ENCODE data around the gene JAM3. TPM values are rescaled to one million over a fixed set of nuclear protein-coding genes. Genes with fewer than 3 reads are reported as not detected.
A peak's percentile ranks its signal among the peaks of the same experiment; 100 is the strongest.

The JAM3 gene
- polyA plus RNA-seq, 1 of the 3 experiments (the other 2 are of a cell fraction) = 56.8 TPM

DNA sequence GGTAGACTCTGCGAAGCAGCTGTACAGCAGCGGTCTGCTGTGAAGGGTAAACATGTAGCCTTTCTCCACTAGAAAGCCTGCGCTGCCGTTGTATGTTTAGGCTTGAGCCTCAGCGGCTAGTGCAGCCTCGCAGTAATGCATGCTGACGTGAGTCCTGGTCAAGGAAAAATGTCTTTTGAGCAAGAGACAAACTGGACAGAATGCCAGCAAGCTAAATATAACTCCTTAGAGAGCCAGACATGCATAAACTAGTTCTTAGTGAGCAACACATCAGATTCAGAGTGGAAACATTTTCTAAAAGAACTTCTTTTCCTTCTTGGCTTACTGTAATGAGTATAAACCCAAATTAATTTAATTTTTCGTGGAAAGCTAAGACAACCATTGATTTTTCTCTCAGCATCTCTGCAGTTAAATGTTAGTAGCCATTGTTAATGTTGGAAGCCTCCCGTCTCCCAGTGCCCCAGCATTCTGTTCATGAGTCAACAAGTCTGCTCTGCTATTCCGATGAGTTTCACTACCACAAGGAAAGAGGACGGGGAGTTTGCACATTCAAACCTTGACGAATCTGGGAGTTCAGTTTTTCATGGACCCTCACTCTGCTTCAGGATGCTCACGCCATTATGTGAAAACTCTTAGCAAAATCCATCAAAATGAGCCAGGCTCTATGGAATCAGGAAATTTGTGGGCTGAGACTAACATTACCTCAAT, 51.4 kb downstream of the JAM3 start (continued):
- TF ChIP-seq EZH2phosphoT487 (IDR thresholded peaks at IDR 0.05; ENCODE audit: borderline replicate concordance, low read depth) (no peak), SIN3A (IDR thresholded peaks at IDR 0.05; ENCODE audit: borderline replicate concordance, low read depth, low read length) (no peak), JUND (IDR thresholded peaks at IDR 0.05) (0 out of 2 replicates have a peak, but pooled peaks have one; percentile 2), CHD2 (IDR thresholded peaks at IDR 0.05; ENCODE audit: low read length, partially characterized antibody) (no peak), NRF1 (IDR thresholded peaks at IDR 0.05; ENCODE audit: low read depth, low read length) (no peak), TEAD4 (IDR thresholded peaks at IDR 0.05; ENCODE audit: borderline replicate concordance, insufficient read depth) (no peak), RXRA (IDR thresholded peaks at IDR 0.05; ENCODE audit: borderline replicate concordance, low read depth) (no peak), NFIC (IDR thresholded peaks at IDR 0.05; ENCODE audit: borderline replicate concordance) (0 out of 2 replicates have a peak, but pooled peaks have one; percentile 2), ELF1 (IDR thresholded peaks at IDR 0.05) (no peak), FOSL2 (IDR thresholded peaks at IDR 0.05; ENCODE audit: borderline replicate concordance, low read depth) (no peak; the same call in 1 of the 2 replicates), EP300 (IDR thresholded peaks at IDR 0.05; ENCODE audit: borderline replicate concordance in 1 of 2, low read depth in 1 of 2, low read length in 1 of 2) (no peak), TCF12 (IDR thresholded peaks at IDR 0.05) (no peak; the same call in 1 of the 2 replicates), FOXM1 (IDR thresholded peaks at IDR 0.05; ENCODE audit: low read depth) (no peak), RFX5 (IDR thresholded peaks at IDR 0.05; ENCODE audit: low read length) (no peak)
- TF ChIP-seq, protein P1, sequence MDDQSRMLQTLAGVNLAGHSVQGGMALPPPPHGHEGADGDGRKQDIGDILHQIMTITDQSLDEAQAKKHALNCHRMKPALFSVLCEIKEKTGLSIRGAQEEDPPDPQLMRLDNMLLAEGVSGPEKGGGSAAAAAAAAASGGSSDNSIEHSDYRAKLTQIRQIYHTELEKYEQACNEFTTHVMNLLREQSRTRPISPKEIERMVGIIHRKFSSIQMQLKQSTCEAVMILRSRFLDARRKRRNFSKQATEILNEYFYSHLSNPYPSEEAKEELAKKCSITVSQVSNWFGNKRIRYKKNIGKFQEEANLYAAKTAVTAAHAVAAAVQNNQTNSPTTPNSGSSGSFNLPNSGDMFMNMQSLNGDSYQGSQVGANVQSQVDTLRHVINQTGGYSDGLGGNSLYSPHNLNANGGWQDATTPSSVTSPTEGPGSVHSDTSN (IDR thresholded peaks at IDR 0.05) = peak; percentile 36
- TF ChIP-seq, protein P2, sequence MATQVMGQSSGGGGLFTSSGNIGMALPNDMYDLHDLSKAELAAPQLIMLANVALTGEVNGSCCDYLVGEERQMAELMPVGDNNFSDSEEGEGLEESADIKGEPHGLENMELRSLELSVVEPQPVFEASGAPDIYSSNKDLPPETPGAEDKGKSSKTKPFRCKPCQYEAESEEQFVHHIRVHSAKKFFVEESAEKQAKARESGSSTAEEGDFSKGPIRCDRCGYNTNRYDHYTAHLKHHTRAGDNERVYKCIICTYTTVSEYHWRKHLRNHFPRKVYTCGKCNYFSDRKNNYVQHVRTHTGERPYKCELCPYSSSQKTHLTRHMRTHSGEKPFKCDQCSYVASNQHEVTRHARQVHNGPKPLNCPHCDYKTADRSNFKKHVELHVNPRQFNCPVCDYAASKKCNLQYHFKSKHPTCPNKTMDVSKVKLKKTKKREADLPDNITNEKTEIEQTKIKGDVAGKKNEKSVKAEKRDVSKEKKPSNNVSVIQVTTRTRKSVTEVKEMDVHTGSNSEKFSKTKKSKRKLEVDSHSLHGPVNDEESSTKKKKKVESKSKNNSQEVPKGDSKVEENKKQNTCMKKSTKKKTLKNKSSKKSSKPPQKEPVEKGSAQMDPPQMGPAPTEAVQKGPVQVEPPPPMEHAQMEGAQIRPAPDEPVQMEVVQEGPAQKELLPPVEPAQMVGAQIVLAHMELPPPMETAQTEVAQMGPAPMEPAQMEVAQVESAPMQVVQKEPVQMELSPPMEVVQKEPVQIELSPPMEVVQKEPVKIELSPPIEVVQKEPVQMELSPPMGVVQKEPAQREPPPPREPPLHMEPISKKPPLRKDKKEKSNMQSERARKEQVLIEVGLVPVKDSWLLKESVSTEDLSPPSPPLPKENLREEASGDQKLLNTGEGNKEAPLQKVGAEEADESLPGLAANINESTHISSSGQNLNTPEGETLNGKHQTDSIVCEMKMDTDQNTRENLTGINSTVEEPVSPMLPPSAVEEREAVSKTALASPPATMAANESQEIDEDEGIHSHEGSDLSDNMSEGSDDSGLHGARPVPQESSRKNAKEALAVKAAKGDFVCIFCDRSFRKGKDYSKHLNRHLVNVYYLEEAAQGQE (IDR thresholded peaks at IDR 0.05; ENCODE audit: low read depth, low read length) = no peak
- TF ChIP-seq, protein P3, sequence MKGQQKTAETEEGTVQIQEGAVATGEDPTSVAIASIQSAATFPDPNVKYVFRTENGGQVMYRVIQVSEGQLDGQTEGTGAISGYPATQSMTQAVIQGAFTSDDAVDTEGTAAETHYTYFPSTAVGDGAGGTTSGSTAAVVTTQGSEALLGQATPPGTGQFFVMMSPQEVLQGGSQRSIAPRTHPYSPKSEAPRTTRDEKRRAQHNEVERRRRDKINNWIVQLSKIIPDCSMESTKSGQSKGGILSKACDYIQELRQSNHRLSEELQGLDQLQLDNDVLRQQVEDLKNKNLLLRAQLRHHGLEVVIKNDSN (IDR thresholded peaks at IDR 0.05; ENCODE audit: borderline replicate concordance, low read depth) = no peak
- TF ChIP-seq, protein P4, sequence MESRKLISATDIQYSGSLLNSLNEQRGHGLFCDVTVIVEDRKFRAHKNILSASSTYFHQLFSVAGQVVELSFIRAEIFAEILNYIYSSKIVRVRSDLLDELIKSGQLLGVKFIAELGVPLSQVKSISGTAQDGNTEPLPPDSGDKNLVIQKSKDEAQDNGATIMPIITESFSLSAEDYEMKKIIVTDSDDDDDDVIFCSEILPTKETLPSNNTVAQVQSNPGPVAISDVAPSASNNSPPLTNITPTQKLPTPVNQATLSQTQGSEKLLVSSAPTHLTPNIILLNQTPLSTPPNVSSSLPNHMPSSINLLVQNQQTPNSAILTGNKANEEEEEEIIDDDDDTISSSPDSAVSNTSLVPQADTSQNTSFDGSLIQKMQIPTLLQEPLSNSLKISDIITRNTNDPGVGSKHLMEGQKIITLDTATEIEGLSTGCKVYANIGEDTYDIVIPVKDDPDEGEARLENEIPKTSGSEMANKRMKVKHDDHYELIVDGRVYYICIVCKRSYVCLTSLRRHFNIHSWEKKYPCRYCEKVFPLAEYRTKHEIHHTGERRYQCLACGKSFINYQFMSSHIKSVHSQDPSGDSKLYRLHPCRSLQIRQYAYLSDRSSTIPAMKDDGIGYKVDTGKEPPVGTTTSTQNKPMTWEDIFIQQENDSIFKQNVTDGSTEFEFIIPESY (IDR thresholded peaks at IDR 0.05; ENCODE audit: borderline replicate concordance, low read depth) = no peak
